Measurements from ENCODE around the gene NPIPB6.

The NPIPB6 gene

DNA sequence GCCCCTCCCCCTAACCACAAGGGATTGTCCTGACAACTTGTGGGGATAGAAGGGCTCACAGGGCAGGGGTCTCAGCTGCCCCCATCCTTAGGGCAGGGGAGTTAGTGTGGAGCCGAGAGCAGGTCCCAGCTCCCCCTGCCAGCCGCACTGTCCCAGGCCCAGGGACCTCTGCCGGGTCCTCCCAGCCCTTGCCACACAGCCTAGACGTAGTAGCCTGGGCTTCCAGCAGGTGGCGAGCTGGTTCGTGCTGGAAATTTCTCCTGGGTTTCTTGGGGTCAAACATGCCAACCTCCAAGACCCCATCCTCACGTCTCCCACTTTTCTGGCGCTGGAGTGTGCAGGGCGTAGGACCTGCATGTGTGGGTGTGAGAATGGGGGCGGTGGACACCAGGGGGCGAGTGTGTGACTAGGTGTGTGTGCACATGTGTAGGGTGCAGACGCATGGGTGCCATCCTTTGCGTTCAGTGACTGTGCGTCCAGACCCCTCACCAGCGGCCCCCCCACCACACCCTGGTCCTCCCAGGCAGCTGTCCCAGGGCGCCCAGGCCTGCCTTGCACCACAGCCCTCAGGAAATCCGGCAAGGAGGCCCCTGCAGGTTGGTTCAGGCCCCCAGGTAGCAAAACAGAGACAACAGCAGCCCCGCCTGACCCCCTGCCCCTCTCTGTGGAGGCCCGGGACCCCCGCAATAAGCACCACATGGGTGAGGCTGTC is 41.5 kb downstream of the NPIPB6 start:
- no peak for DNase-seq

DNA sequence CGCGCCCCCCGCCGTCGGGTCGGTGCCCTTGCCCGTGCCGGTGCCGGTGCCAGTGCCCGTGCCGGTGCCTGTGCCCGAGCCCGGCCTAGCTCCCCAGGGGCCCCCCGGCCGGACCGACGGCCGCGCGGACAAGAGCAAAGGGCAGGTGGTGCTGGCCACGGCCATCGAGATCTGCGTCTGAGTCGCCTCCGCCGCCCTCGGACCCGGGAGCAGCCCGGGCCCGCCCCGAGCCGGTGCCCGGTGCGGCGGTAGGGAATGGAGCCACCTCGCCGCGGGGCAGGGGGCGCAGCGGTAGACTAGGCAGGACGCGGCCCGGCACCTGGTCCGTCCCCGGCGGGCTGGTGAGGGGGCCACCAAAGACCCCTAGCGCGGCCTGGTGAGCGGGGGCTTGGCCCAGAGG is 42.6 kb downstream of the NPIPB6 start:
- DNase-seq: no peak

DNA sequence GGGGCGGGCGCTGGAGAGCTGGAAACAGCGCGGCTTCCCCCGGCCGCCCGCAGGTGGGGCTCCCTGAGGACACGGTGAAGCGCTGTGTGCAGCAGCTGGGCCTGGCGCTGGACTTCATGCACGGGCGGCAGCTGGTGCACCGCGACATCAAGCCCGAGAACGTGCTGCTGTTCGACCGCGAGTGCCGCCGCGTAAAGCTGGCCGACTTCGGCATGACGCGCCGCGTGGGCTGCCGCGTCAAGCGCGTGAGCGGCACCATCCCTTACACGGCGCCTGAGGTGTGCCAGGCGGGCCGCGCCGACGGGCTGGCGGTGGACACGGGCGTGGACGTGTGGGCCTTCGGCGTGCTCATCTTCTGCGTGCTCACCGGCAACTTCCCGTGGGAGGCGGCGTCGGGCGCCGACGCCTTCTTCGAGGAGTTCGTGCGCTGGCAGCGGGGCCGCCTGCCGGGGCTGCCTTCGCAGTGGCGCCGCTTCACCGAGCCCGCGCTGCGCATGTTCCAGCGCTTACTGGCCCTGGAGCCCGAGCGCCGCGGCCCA is 43.2 kb downstream of the NPIPB6 start:
- DNase-seq: no peak

DNA sequence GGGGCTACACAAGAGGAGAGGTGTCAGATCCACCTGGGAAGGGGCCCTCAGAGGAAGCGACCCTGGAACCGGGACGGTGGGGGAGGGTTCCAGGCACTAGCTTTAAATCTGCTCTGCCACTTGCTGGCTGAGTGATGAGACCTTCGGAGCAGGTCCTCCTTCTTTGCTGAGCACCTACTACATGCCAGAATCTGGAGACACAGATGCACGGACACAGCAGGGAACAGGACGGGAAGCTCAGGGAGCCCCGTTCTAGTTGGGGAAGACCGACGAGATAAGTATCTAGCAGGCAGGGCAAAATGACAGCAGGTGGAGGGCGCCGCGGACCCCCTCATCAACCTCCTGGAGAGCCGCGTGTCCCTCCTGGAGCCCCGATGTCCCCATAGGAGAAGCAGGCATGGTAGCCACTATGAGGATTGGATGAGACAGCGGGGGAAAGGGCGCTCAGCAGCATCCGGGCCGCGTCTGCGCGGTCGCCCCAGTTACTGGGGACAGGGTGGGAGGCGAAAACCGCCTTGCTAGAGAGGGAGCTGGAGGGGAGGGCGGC is 43.8 kb downstream of the NPIPB6 start:
- DNase-seq: no peak

DNA sequence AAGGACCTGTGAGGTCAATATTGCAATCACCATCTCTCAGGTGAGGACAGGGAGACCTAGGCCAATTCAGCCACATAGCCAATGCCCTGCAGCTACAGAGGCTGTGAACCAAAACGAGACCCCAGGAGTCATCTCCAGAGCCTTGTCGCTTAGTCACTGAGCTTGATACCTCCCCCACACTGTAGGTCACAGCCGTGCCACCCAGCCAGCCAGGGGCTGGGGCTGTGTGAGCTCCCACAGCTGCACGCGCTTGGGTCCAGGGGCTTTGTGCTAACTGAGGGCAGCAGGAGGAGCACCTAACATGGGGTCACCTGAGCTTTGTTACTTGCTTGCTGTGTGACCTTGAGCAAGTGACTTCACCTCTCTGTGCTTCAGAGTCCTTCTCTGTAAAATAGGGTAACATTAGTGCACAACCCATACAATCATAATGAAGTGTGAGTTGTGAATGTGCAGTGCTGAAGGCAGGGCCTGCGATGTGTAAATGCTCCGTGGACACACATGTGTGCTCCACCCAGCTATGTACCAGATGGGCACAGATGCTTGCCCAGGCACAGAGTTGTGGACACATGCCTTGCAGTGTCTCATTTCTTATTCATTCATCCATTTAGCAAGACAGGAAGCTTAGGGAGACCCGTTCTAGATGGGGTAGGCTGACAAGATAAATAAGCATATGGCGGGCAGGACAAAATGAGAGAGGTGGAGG is 45.1 kb downstream of the NPIPB6 start:
- no peak for DNase-seq

DNA sequence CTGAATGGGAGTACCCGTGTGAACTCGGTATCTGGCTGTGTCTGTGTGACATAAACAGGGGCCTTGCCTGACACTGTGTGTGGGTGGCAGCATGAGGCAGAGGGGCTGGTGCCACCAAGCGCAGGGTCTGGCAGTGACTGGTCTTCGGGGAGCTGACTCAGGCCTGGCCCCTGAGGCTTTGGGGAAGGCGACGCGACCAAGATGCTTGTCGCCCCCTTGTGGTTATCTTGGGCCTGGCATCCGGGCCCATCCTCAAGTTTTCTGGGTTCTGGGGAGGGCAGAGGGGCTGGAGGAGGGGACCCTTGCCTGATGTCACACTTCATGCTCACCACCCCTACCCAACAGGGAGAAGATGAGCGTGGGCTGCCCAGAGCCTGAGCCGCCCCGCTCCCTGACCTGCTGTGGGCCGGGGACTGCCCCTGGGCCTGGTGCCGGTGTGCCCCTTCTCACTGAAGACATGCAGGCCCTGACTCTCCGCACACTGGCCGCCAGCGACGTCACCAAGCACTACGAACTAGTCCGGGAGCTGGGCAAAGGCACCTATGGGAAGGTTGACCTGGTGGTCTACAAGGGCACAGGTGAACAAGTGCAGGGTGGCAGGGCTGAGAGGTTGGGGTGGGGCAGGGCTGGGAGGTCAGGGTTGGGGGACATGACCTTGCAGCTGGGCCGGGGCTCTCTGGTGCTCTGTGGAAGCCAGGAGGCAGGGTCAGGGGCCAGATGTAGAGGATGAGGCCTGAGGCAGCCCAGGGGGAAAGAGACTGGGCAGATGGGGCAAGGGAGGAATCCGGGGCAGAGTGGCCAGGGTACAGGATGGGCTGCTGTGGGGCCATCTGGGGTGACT is 46.0 kb downstream of the NPIPB6 start:
- DNase-seq: peak; percentile 70

DNA sequence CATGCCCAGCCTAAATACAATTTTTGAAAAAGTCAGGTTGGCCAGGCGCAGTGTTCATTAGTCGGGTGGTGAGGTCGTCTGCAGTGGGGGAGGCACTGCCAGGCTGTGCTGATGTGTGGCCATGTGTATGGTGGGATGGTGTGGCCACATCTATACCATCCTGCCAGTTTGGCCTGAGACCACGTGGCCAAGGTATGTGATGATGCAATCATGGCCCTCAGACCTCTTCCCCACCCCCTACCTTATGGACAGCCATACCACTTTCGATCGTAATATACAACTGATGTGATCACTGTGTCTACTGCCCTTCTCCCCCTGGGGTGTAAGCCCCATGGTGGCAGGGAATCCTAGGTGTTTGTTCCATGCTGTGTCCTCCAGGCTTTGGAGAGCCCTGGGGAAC is 47.3 kb downstream of the NPIPB6 start:
- DNase-seq: no peak

DNA sequence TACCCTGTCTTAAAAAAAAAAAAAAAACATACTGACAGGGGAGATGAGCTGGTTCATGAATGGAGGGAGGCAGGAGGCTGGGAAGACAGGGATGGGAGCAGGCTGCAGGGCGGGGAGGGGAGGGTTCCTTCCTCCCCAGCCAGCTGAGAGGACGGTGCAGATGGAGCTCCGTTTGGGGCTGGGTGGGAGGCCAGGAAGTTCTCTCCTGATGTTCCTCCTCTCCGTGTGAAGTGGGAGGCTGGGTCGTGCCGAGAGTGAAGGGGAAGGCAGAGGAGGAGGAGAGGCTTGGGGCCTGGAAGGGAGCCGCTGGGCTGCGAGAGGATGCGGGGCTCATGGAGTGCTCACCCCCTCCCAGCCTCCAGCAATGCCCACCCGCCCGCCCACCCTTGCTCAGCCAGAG is 49.7 kb downstream of the NPIPB6 start:
- DNase-seq: no peak

DNA sequence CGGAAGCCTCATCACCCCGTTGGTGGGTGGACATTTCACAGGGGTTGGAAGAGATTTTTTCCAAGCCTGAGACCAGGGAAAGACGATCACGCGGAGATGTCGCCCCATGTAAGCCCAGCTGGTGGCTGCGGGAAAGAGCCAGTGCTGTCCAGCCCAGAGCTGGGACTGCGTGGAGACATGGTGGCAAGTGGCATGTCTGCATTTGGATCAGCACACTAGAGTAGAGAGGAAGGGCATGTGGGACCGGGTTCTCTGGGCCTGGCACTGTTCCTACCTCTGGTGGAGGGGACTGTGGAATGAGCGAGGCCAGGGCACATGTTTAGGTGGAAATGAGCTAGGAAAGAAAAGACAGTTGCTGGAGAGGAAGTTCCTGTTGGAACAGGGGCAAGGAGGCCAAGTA is 51.0 kb downstream of the NPIPB6 start:
- no peak for DNase-seq

DNA sequence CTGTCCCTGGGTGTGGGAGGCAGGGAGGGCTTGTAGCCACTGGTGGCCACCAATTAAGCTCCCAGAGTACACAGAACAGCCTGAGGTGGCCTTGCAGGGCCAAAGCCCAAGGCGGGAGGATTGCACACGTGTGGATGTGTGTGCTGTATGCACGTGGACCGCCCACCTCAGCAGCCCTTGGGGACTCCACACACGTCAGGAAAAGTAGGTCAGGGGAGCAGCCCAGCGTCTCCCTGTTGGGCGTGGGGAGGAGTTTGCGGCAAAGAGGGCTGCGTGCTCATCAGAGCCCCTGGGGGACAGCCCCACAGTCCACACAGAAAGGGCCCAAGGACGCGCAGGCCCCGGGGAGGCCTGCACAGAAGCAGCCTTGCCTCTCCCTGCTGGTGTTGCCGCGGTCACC is 51.4 kb downstream of the NPIPB6 start:
- peak; percentile 37 for DNase-seq

DNA sequence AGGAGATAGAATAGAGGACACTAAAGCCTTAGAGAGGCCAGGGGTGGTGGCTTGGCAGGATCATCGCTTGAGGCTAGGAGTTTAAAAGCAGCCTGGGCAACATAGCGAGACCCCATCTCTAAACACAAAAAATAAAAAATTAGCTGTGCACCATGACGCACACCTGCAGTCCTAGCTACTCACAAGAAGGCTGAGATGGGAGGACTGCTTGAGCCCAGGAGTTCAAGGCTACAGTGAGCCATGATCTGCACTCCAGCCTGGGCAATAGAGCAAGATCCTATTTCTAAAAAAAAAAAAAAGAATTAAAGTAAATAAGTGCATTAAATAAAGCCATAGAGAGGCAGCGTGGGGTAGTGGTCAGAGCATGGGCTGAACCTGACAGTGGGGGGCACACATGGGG is 51.9 kb downstream of the NPIPB6 start:
- DNase-seq: no peak

DNA sequence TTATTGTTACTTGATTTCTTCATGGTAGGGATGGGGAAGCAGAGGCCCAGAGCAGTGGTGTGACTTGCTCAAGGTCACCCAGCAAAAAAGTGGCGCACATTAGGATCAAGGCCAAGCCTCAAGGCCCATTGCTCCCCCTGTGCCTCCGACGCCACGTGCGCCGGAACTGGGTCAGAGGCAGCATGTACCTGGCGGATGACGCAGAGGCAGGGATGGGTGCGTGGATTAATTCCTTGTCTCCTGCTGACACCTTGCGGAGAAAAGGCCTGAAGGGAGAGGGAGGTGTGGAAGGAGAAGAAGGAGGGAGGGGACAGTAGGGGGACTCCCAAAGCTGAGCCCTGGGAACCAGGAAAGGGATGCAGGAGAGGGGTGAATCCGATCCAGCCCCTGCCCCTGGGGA is 52.5 kb downstream of the NPIPB6 start:
- no peak for DNase-seq

DNA sequence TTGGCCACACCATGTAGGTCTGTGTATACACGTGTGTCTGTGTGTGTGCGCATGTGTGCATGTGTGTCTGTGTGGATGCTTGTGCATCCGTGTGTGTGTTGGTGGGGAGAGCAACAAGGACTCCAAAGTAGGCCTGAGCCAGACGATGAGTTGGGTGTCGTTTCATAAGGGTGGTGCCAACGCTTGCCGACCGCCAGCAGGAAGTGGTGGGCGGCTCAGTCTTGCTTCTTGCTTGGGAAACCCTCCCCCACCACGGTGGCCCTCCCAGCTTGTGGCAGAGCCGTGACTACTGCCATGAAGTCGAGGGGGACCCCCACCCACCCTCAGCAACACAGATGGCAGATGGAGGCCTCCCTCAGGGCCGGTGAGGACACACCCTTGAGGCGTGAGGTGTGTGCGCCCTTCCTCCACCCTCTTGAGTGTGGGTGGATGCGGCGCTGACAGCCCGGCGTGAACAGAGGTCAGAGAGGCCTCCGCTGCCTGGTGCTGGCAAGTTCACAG is 53.4 kb downstream of the NPIPB6 start:
- DNase-seq: peak; percentile 90

DNA sequence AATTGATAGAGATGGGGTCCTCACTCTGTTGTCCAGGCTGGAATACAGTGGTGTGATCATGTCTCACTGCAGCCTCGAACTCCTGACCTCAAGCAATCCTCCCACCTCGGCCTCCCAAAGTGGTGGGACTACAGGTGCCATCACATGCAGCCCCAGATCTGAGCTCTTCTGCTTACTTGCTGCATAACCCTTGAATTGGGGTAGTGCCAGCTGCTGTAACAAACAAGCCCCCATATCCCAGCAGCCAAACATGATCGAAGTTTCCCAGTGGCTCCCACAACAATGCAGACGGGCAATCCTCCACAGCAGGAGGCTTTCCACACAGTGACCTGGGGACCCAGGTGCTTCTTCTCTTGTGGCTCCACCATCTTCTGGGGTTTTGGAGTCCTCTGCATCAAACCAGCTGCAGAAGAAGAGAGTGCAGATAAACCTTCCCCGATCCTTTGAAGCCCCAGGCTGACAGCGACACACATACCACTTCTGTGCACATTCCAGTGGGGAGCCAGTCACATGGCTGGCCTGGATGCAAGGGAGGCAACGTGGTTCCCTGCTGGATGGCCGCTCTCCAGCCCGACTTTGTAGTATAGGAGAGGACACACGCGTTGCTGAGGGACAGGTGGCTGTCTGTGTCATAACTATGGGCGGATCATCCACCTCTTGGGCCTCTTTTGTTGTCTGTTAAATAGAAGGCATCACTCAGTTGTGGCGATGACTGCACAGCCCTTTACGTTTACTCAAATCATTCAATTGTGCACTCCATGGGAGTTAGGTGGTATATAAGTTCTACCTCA is 54.3 kb downstream of the NPIPB6 start:
- no peak for DNase-seq

DNA sequence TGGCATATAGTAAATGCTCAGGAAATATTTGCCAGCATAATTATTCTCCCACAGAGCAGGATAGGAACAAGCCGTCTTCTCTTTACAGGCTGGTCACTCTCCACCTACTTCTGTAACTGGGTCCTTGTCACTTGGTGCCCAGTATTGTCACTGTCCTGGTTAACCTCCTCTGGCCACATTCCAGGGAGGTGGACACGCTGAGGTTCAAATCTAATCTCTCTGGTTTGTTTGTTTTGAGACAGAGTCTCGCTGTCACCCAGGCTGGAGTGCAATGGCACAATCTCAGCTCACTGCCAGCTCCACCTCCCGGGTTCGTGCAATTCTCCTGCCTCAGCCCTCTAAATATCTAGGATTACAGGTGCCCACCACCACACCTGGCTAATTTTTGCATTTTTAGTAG is 55.4 kb downstream of the NPIPB6 start:
- DNase-seq: no peak

DNA sequence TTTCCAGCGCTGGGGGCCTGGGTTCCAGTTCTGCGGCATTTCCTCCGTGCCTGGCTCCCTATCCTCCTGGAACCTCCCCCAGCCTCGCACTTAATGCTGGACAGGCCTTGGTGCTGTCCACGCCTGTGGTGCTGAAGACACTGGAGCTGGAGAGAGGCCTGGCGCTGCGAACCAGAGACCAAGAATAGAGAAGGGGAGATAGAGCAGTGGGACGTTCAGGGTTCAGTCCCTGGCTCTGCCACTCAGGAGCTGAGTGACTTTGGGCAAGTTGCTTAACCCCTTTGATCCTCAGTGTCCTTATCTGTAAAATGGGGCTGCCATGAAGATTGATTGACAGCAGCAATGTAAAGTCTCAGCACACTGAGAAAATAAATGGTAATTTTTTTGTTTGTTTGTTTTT is 59.1 kb downstream of the NPIPB6 start:
- no peak for DNase-seq

DNA sequence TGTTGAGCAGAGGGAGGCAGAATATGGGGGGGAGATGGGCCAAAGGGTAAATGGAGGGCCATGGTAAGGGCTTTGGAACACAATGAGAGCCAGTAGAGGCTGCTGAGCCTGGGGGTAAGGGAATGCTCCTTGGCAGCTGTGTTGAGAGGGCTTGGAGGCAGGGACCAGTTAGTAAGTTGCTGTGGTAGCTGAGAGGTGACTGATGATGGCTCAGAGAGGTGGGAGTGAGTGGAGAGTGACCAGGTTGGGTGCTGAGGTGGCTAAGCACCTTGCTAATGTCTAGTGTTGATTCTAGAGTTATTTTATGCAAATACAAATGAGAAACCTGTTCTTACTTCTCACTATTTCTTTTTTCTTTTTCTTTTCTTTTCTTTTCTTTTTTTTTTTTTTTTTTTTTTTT is 60.2 kb downstream of the NPIPB6 start:
- DNase-seq: no peak

DNA sequence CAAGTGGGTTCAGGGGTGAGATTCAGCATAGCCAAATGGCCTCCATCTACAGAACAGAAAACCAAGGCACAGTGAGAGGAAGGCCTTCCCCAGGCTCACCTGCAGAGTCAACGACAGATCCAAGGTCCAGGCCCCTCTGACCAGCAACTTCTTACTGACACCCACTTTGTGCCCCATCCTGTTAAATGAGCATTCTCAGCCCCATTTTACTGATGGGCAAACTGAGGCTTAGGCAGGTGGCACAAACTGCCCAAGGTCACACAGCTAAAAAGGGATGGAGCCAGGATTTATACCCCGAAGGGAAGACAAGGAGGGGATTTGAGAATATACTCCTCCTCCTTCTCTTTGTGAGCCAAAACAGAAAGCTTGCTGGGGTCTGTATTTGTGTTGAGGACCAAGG is 61.7 kb downstream of the NPIPB6 start:
- DNase-seq: no peak

DNA sequence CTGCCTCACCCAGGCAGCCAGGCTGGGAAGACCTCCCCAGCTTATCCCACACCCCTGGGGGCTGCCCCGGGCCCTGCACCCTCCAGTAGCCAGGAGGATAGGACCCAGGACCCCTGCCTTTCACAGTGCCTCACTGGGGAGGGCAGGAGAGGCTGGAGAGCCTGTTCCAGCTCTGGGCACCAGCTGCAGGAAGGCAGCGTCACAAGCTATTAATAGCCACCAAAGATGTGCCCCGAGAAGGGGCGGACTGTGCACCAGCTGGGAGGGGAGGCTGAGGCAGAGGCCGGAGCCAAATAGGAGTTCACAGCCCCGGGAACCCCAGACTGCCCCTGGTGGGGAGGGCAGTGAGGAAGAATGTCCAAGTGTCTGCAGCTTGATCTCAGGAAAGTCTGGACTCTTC is 62.2 kb downstream of the NPIPB6 start:
- DNase-seq: no peak

DNA sequence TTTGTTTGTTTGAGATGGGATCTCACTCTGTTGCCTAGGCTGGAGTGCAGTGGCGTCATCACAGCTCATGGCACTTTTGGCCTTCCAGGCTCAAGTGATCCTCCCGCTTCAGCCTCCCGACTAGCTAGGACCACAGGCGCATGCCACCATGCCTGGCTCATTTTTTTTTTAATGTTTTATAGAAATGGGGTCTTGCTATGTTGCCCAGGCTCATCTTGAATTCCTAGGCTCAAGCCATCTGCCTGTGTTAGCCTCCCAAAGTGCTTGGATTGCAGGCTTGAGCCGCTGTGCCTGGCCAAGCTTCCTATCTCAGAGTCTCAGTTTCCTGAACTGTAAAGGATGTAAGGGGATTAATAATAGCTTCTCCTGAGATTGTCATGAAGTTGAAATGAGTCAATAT is 63.0 kb downstream of the NPIPB6 start:
- DNase-seq: no peak

DNA sequence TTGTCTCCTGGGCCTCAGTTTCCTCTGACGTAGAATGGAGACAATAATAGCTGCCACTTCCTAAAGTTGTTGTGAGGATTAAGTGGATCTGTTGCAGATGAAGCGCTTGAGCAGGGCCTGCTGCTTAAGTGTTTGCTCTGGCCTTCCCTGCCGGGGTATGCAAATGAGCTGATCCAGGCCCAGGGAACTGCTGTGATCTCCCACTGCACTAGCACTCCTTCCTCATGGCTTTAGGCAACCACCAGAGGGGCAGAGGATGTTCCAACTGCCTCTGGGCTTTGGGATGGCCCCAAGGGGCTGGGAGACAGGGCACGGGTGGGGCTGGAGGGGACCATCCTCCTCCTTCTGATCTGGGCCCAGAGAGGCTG is 64.8 kb downstream of the NPIPB6 start:
- no peak for DNase-seq

DNA sequence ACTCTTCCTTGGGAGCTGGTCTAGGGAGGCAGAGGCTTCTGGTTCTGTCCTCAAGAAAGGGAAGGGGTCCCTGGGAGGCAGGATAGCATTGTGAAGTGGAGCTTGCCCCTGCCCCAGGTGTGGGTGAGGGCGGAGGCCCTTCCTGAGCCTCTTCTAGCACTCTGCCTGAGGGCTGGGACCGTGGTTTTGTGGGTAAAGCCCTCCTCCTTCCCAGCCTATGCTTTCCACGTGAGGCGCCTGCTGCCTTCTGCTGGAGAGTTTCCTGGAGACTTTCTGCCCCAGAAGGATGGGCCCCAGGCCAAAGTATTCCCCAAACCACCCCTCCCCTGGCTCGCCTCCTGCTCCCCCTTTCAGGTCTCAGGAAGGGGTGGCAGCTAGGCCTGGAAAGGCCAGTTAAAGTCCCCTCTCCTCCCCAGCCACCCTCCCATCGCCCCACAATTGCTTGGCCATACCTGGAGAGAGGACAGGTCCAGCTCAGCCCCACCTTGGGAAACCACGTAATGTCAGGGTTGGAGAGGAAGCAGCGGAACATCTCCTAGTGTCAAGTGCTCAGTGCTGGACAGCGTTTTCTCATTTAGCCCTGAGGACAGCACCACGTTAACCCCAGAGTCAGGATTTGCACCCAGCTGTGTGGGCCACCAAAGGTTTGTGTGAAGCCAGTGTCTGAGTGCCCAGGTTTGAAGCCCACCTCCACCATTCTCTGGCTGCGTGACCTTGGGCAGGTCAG is 65.4 kb downstream of the NPIPB6 start:
- no peak for DNase-seq
